GM21717 (cell line): ENCODE results near the gene CELF4.

Experiments
- ATAC-seq: cut with Tn5 transposase; IDR thresholded peaks from one replicate; pipeline ENCODE4 v1.9.1; 2021; ENCODE audit warnings: mild to moderate bottlenecking, moderate library complexity; ENCODE audit not compliant: unreplicated experiment

CELF4 gene

DNA sequence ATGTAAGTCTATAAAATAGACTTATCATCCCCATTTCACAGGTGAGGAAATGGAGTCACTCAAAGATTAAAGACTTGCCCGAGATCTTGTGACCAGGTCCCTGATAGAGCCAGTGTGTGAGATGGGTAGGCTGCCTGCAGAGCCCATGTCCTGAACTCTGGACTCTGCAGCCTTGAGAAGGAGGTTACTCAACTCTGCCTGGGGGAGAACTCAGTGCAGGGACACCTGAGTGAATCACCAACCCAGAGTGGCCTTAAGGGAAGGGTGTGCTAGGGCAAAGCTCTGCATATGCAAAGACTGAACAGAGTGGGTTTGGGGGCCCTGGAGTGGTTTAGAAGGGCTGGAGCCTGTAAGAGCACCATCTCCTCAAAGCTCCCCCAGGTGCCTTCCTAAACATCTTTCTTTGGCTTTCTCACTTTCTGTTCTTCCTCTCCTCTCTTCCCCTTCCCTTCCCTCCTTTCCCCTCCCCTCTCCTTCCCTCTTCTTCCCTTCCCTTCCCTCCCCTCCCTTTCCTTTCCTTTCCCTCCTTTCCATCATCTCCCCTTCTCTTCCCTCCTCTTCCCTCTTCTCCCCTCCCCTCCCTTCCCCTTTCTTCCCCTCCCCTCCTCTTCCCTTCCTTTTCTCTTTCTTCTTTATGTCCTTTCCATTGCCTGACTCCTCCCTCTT lies 67.6 kb downstream of the CELF4 start:
- ATAC-seq, result no peak

DNA sequence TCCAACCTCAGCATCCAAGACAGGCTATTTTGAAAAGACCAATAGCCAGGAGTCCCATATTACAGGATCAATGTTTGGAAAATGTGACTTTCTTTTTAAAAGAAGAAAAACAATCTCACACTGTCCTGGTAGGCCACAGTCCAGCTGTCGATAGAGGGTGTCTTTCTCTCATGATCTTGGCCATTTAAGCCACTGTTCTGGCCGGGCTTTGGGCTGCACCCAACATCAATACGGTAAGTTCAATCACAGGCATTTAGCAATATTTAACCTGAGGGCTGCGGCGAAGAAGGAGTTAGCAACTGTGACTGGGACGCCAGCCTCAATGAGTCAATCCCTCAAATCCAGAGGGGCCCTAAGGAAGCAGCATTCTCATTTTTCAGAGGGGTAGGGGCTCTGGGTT lies 69.0 kb downstream of the CELF4 start:
- no peak for ATAC-seq

DNA sequence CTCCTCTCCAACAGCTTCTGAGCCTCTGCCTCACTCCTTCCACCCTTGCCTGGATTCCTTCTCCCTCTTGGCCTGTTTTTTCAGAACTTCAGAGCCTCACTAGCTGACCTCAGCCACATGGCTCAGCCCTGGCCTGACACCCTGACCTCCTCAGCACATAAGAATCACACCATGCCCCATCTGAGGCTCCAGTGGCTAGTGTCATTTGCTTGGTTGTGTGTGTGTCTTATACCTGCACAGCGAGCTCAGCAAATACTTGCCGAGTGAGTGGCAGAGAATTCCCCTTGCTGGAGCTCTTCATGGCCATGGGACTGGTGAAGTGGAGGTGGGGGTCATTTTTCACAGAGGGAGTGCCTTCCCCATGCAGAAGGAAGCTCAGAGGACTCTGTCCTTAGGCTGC lies 70.2 kb downstream of the CELF4 start:
- no peak for ATAC-seq

DNA sequence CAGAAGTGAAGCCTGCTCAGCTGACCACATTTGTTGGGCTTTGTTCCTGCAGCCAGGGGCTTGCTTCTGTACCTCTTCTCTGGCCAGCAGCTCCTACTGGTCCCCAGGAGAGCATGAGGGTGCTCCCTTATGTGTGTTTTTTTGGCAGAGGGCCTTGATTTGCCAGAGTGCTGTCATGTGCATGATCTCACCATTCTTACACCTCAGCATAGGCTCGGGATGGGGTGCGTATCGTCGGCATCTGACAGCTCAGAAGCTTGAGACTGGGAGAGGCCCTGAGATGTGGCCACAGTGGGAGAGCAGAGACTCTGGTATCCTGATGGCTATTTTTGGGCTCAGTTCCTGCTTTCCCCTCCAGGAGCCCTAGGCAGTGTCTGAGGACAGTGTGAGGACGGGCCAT lies 71.2 kb downstream of the CELF4 start:
- no peak for ATAC-seq

DNA sequence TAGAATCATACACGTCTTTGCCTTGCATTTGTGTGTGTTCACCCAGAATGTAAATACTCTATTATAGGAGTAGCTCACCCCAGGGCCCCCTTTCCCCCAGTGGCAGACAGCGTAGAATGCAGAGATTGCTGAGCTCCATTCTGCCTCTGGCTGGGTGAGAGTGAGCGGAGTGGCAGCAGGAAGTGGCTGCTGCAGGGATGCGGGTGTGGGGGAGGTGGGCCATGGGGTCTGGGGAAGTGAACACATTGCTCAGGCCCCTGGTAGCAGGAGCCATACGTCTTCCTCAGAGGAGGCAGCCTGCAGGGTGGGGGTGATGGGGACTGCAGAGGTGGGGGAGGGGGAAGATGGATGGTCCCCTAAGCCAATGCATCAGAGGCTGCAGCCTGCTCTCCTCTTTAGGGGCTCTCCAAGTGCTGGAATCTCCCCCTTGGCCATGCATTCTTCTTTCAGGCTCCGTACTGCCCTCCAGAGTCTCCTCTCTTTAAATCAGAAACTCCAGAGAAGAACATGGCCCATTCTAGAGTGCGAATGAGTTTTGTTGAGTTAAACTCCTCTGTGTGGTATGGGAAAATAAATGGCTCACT lies 72.2 kb downstream of the CELF4 start:
- no peak for ATAC-seq

DNA sequence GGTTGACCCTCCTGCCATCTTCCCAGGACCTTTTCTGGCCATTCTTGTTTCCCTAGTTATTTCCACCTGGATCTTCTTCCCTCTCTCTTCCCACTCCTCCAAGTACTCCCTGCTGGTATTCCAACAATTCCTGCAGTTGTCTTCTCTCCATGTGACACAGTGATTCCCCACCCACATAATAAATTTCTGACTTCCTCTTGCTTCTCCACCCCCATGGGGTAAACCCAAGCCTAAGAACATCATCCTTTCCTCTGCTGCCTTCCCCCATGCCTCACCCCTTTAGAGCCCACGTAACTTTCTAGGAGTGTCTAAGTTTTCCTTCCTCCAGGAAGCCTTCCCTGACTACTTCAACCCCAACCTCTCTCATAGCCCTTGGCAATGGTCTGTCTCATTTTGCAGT lies 72.6 kb downstream of the CELF4 start:
- no peak for ATAC-seq

DNA sequence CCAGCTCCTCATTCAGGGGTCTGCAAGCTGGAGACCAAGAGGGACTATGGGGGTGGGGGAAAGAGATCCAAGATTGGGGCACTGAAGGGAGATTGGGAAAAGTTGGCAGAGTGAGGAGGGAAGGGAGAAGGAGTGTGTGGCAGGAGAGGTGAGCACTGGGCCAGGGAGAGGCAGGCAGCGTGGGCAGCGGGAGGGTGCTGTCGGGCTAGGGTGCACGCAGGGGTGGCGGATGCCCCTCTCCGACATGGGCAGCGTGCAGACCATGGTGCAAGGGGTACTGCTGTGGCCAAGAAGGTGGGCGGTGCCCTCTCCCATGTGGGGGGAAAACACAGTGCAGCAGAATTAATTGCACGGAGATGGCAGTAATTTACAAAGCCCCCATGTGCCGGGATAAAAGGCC lies 74.1 kb downstream of the CELF4 start:
- no peak for ATAC-seq

DNA sequence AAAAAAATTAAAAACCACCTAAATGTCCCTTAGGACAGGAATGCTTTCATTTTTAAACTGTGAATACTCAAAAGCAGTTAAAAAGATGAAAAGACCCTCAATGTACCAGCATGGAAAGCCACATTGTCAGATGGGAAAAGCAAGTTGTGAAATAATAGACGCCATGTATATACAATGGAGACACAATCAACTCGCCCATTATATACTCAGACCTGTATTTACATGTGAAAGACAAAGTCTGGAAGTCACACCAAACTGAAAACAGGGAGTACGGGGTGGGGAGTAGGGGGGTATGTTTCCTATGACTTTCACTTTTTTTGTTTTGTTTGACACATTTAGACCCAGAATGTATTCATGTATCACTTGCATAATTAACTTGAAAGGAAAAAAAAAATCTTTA lies 75.6 kb downstream of the CELF4 start:
- no peak for ATAC-seq

DNA sequence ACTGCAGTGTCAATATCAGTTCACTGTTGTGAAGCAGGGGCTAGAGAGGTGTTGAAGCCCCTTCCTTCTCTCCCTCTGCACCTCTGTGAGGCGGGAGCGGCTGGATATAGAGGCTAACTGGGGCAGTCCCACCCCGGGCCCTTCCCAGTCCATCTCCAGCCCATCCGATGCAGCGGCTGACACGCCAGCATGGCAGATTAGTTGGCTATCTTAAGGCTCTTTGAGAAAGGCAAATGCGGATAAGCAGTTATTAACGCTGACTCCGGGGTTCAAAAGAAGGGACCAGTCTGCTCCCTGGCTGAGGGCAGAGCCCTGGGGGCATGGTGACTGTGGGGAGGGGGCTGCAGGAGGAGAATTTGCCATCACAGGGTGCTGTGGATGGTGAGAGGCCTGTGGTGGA lies 76.6 kb downstream of the CELF4 start:
- ATAC-seq, result no peak

DNA sequence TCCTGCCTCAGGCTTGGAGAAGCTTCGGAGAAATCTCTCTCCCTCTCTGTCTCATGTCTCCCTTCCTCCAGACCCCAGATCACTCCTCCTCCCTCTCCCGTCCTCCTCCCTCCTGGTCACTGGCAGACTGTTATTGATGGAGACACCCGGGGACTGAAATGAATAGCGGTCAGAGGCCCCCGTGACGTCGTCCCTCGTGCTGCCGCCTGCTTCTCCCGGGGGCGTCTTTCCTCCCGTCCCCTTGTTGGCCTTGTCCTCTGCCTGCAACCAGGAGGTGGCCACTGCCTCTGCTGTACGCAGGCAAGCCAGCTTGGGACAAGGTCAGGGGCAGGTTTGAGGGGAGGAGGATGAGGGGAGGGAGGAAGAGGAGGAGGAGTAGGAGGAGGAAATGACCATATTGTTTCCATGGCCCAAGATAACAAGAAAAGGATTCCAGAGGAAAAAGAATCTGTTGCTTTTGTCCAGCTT lies 78.2 kb downstream of the CELF4 start:
- ATAC-seq, result no peak

DNA sequence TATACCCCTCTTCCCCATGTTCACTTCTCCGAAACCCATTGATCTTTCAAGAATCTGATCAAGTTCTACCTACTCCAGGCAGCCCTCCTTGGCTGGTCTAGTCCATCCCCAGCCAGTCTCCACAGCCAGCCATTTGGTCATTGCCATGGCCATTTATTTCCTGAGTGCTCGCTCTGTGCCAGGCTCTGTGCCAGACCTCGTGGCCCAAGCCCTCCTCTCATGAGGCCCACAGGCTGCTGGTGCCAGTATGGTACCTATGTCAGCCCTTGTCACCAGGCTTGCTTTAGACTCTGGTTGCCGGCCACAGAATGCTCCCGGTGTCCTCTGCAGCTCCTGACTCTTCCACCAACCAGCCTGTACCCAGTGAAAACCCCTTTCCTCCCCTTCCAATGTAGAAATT lies 78.8 kb downstream of the CELF4 start:
- no peak for ATAC-seq

DNA sequence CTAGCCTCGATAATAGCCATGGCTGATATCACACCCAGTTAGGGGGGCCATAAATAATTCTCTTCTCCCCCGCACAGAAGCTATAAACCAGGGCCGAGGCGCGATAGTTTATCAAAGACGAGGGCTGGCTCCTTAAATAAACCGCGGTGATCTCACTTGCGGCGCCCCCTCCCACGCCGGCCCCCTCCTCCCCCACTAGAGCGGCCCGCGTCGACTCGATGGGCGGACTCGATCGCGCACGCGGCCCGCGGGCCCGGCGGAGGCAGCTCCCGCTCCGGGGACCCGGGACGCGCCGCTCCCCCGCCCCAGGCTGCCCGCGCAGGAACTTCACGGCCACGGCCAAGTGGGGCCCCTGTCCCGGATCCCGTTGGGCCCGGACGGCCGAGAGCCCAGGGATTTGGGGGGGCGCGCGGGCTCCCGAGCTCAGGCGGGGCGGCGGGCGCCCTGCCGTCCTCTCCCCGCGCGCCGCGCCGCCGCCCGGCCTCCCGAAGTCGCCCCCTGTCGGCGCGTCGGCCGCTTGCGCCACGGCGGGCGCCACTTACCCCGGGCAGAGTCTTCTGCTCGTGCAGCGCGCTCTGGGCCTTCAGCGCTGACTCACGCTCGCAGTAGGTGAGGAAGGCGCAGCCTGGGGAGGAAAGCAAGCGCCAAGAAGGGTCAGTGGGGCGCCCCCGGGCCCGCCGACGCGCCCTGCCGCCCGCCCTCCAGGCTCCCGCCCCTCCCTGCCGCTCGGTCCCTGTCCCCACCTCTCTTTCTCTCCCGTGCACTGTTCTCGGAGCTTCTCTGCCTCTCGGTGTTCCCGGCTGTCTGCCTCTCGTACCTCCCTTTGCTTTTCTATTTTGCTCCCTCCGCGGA lies 80.4 kb downstream of the CELF4 start:
- ATAC-seq, result no peak

DNA sequence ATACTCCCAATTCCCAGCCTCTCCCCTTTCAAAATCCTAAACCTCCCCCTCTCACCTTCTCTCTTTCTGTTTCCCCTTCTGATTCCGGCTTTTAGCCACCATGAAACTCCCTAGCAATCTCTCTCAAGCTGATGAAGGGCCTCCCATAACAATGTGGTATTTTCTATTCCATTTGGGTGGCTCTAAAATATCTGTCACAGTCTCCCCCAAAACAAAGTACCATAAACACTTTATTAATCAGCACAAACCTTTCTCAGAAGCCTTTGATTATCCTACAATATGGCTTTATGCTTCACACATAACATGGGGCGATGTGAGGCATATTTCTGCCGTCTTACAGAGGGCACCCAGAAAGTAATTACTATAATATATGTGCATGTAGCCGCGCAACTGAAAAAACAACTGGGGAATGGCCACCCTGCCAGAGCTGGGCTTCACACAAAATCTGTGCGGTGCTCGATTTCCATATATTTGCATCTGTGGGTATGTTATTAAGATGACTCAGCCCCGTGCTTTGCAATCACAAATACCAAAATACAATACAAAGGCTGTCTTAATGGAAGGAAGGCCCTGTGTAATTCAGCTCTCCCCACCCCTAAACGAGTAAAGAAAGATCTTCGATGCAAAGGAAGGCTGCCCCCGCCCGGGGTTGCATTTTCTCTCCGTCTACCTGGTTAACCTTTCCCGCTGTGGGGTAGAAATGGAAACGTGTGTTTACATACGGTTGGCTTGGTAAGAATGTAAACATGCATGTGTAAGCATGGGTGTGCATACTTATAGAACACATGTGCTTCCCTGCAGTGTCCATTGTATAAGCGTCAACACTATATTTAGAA lies 81.4 kb downstream of the CELF4 start:
- ATAC-seq, result no peak

DNA sequence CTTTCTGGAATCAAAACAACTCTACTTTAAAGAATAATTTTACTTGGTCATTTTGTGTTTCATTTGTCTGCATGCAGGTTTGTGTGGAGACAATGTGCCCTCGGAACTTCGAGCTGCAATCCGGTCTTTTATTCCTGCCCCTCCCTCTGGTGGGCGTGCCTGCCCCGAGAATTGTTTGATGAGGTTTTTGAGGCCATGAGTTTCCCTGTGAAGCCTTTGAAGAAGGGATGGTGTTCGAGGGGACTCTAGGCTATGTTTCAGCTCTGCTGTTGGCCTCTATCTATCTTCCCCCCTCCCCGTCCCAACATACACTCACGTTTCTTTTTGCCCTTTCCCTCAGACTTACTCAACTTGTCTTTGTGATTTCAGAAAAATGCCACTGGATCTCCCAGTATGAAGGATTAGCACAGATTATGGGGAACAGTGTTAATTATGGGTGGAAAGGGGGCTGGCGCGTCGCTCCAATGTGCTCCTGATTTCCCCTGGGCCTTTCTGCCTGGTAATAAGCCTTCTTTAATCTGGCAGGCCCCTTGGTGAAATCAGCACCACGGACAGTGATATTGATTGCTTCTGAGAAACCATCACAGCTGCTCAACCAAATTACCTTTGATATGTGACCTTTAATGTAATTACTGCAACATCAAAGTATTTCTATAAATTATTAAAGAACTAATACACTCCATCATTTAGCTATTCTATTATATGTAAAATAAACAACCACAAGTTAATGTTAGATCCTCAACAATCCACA lies 82.2 kb downstream of the CELF4 start:
- no peak for ATAC-seq

DNA sequence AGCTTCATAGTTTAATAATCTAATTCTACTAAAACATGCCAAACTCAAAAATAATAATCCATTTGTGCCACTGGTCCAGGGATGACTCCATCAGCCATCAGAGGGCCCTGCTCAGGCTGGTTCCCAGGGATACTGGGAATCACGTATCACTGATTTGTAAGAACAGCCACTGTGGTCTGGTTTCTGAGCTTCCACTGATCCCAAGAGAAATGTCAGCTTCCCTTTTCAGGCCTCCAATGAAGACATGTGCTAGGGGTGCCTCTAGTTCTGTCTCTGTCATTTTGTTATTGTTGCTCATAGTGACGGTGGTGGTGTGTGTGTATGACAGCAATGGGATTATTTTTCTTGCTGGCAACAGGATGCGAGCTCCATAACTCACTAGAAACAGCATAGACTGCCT lies 83.2 kb downstream of the CELF4 start:
- ATAC-seq, result no peak

DNA sequence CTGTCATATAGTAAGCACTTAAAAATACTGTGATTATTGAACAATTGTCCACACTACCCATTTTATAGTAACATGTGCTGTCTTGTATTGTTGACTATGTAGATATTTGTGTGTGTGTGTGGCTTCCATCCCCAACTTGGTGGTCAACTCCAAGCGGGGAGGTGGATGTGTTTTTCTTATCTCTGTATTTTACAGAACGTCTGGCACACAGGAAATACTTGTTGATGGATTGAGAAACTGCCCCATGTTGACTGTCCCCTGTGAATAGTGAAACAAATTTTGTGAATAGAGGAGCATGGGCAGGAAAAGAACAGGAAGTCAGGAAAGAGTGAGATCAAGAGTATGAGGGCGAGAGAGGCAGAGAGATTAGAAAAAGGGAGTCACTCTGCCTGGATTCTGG lies 83.6 kb downstream of the CELF4 start:
- ATAC-seq, result no peak

DNA sequence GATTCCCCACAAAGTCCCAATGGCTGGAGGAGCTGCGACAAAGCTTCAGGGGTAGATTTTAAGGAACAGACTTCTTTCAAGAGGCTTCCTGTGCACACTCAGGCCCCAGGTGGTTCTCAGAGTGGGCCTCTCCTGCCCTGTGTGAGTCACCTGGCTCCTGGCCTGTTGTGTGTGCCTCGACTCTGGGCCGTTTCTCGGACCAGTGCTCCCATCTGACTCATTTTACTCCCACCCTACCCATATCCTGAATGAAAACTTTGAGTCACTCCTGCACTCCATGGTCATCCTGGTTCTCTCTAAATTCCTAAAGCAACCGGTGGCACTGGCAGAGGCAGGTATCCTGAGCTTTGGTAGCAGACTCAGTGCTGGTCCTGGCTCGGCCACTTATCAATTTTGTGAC lies 84.1 kb downstream of the CELF4 start:
- no peak for ATAC-seq

DNA sequence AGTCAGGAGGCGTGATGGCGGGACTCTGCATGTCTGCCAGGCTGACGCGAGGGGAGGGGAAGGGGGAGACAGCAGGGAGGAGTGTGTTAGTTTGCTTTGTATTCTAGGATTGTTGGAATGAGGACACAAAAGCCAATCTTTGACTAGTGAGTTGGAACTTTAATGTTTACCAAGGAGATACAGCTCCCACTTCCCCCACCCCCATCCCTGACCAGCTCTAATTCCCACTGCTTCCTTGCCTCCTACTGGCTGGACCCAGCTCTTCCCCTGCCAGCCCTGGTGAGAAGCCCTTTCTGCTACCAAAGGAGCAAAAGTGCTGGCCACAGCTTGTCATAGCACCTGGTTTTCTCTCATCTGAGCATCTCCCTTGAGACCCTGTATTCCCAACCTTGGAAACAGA lies 84.5 kb downstream of the CELF4 start:
- no peak for ATAC-seq

DNA sequence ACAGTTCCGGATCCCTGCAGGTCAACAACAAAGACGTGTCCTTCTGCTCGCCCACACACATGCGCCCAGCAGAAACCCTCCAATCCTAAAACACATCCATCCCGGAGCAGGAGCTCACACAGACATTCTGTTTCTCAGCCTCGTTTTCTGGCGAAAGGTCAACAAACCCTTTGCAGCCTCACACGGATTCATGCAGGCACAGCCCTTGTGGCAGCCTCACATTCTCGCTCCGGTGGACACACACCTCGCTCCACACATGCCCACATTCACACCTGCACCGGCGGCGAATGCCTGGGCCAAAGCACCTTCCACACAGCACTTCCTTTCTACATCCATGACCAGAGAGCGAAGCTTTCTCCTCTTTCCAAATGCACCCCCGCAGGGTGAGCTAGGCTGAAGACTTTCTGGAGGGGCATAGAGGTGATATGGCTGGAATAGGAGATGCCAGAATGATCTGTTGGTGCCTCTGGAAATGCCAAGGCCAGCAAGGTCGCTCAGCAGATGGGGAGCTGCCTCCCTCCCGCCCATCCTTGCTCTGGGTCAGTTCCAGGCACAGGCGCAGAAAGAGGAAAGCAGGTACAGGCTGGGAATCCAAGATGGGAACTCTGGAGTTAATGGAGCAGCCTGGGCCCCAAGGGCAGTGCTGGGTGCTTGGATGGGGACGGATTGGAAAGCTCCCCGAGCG lies 88.8 kb downstream of the CELF4 start:
- no peak for ATAC-seq

DNA sequence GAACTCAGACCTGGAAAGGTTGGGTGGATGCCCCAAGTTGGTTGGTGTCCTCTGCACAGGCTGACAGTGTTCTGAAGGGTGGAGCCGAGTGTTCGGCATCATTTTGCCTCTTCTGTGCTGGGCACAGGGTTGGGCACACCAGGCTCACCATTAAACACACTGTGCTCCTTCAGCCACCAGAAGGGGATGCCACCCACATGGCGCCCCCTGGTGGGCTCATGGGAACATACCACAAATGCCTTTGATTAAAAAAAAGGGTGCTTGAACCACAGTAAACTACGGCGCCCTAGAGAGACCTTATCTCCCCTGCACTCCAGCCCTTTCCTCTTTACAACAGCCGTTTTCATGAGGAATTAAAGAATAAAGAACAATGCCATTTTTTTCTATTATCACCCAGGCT lies 89.4 kb downstream of the CELF4 start:
- no peak for ATAC-seq
